Hepatocyte (in vitro differentiated cells): Measurements from ENCODE around the gene OR10C1. TPM values are rescaled to one million over a fixed set of nuclear protein-coding genes. Genes with fewer than 3 reads are reported as not detected.

ENCODE experiments used
- DNase-seq: peaks from one replicate; pipeline ENCODE4 v3.0.0-alpha.2; 2016; ENCODE audit warnings: low spot score
- H2AFZ ChIP-seq: fragments of 200-600 bp; sonication (generic); 2 replicates; pipeline ENCODE4 v1.6.0; 2016; ENCODE audit warnings: antibody characterized with exemption, mild to moderate bottlenecking
- H3K27ac ChIP-seq: fragments of 200-600 bp; sonication (generic); 2 replicates; pipeline ENCODE4 v1.5.1; 2016; ENCODE audit warnings: mild to moderate bottlenecking
- H3K27me3 ChIP-seq: fragments of 200-600 bp; sonication (generic); 2 replicates; pipeline ENCODE4 v1.6.1; 2016
- H3K36me3 ChIP-seq: fragments of 200-600 bp; sonication (generic); replicated peaks from 2 replicates; pipeline ENCODE4 v1.5.1; 2016; ENCODE audit warnings: low read depth; ENCODE audit not compliant: insufficient read depth
- H3K4me1 ChIP-seq: fragments of 200-600 bp; sonication (generic); 2 replicates; pipeline ENCODE4 v1.5.1; 2016; ENCODE audit warnings: mild to moderate bottlenecking, moderate library complexity; ENCODE audit not compliant: insufficient read depth
- H3K4me2 ChIP-seq: fragments of 200-600 bp; sonication (generic); 2 replicates; pipeline ENCODE4 v1.6.0; 2016
- H3K4me3 ChIP-seq: fragments of 200-600 bp; sonication (generic); 2 replicates; pipeline ENCODE4 v1.5.1; 2016; ENCODE audit warnings: mild to moderate bottlenecking
- H3K79me2 ChIP-seq: fragments of 200-600 bp; sonication (generic); 2 replicates; pipeline ENCODE4 v1.6.0; 2017; ENCODE audit warnings: mild to moderate bottlenecking
- H3K9me2 ChIP-seq: fragments of 200-600 bp; sonication (generic); replicated peaks from 2 replicates; pipeline ENCODE4 v1.6.0; 2017; ENCODE audit warnings: mild to moderate bottlenecking; ENCODE audit not compliant: insufficient read depth
- H3K9me3 ChIP-seq: fragments of 200-600 bp; sonication (generic); 2 replicates; pipeline ENCODE4 v1.5.1; 2016; ENCODE audit warnings: low read depth, mild to moderate bottlenecking
- H4K20me1 ChIP-seq: fragments of 200-600 bp; sonication (generic); 2 replicates; pipeline ENCODE4 v1.6.0; 2016; ENCODE audit warnings: mild to moderate bottlenecking; ENCODE audit not compliant: insufficient read depth, poor library complexity, severe bottlenecking
- CTCF ChIP-seq: fragments of 200-600 bp; sonication (generic); IDR thresholded peaks from 2 replicates; pipeline ENCODE4 v1.5.1; 2016; ENCODE audit warnings: antibody characterized with exemption, mild to moderate bottlenecking; ENCODE audit not compliant: poor library complexity
- EZH2 ChIP-seq: fragments of 200-600 bp; sonication (generic); IDR thresholded peaks from 2 replicates; pipeline ENCODE4 v1.6.1; 2016; ENCODE audit warnings: antibody characterized with exemption, mild to moderate bottlenecking, borderline replicate concordance
- EZH2phosphoT487 ChIP-seq: fragments of 200-600 bp; sonication (generic); IDR thresholded peaks from one replicate; pipeline ENCODE4 v1.6.1; 2018; ENCODE audit warnings: antibody characterized with exemption, mild to moderate bottlenecking, low read depth, moderate library complexity; ENCODE audit not compliant: unreplicated experiment, severe bottlenecking
- WGBS: methylation state at CpG from one replicate; pipeline ENCODE4 v1.1.6; 2016; ENCODE audit warnings: low lambda C conversion rate; ENCODE audit errors: missing lambda C conversion rate; 5-methylcytosine and 5-hydroxymethylcytosine counted together
- polyA plus RNA-seq: library from polyadenylated mRNA; unstranded; fragments of >200 nt; fragmentation: Nextera tagmentation; extraction: Ambion mirVana; gene quantifications from 2 replicates; pipeline ENCODE4 v1.2.1, GENCODE V29; 2016
- total RNA-seq: library from RNA; depleted of rRNA; stranded (reverse); fragments of >200 nt; gene quantifications from 2 replicates; pipeline ENCODE4 v1.2.3, GENCODE V29; 2014

The OR10C1 gene
- total and polyA plus RNA-seq, 2 experiments from 2014 or later = not detected

- DNase-seq = no peak
- H3K4me2 ChIP-seq = no peak within 1 kb of the TSS
- WGBS = 92% methylated on average over 2 of the region's 2 CpGs
Observed at GRCh38 chr6:29487660-29488059, 48.6 kb downstream of the OR10C1 start, which contains the start of gene MAS1L. Gene MAS1L (minus strand): TSS chr6:29487956. CDS start chr6:29487902, 54 bp downstream.

DNA sequence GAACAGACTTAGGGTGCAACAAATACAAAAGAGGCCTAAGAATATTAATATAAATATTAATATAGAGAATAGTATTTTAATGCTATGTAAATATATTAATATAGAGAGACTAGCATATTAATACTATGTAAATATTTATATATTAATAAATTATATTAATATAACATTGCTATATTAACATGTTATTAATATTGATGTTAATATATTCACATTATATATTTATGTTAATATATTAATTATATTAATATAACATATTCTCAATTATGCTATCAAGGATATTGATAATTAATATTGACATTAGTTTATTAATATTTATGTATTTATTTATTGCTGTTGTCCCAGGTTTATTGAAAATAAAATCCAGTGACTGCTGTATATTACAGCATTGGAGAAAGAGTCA is 49.8 kb downstream of the OR10C1 start:
- Histone ChIP-seq H3K9me2 (no peaks in the 10 kb centered on the region), H3K9me3 (no peaks in the 10 kb centered on the region), H3K27me3 (no peaks in the 10 kb centered on the region), H3K27ac (no peak overlapping the region), H3K4me1 (no peaks in the 10 kb centered on the region), H3K4me3 (no peak overlapping the region), H4K20me1 (no peaks in the 10 kb centered on the region), H3K36me3 (no peaks in the 10 kb centered on the region), H3K79me2 (no peaks in the 10 kb centered on the region), H2AFZ (no peak overlapping the region), H3K4me2 (no peak overlapping the region)
- no peak for DNase-seq
- no peak for TF ChIP-seq EZH2phosphoT487
- TF ChIP-seq CTCF = no peak
- no peak for TF ChIP-seq EZH2

More at GRCh38 chr6:29487660-29488059, 48.6 kb downstream of the OR10C1 start, which contains the start of gene MAS1L:
- H3K4me1 ChIP-seq = no peaks in the 10 kb centered on the region
- H3K79me2 ChIP-seq = no peaks in the 10 kb centered on the region
- H3K4me3 ChIP-seq = no peak within 1 kb of the TSS
- no peaks in the 10 kb centered on the region for H3K36me3 ChIP-seq
- H3K27ac ChIP-seq = no peak within 1 kb of the TSS
- no peaks in the 10 kb centered on the region for H3K27me3 ChIP-seq
- no peaks in the 10 kb centered on the region for H3K9me2 ChIP-seq
- no peak within 1 kb of the TSS for H2AFZ ChIP-seq
- H4K20me1 ChIP-seq = no peaks in the 10 kb centered on the region
- H3K9me3 ChIP-seq = no peaks in the 10 kb centered on the region
- TF ChIP-seq EZH2phosphoT487 (no peak), CTCF (no peak)

GRCh38 chr6:29489286-29489685 is 50.2 kb downstream of the OR10C1 start:
- WGBS = 96% methylated on average over 8 of the region's 8 CpGs
- no peaks in the 10 kb centered on the region for H3K79me2 ChIP-seq
- H3K27me3 ChIP-seq = no peaks in the 10 kb centered on the region
- H3K4me3 ChIP-seq = no peak overlapping the region
- H3K9me3 ChIP-seq = no peaks in the 10 kb centered on the region
- no peak overlapping the region for H2AFZ ChIP-seq
- no peaks in the 10 kb centered on the region for H3K36me3 ChIP-seq
- DNase-seq = no peak
- no peaks in the 10 kb centered on the region for H4K20me1 ChIP-seq
- H3K9me2 ChIP-seq = no peaks in the 10 kb centered on the region
- no peak overlapping the region for H3K4me2 ChIP-seq
- no peak for TF ChIP-seq CTCF
- no peak for TF ChIP-seq EZH2
- no peak for TF ChIP-seq EZH2phosphoT487
- H3K27ac ChIP-seq = no peak overlapping the region
- no peaks in the 10 kb centered on the region for H3K4me1 ChIP-seq

DNA sequence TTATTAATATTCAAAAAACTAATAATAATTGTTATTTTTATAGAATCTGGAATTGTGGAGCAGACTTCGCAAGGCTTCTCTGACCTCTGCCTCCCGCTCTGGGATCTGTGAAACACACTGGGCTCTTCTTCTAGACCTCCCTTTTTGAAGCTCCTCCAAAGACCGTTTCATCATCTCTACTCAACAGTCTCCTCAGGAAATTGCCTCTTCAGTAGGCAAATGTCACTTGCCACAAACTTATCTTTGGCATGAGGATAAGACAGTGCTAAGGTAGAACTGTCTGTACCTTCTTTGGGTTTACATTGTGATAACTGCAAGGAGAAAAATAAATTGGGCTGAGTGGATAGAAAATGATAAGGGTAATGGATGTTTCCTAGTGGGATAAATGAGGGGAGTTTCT is 50.9 kb downstream of the OR10C1 start:
- no peak overlapping the region for H3K4me3 ChIP-seq
- H3K27me3 ChIP-seq = no peaks in the 10 kb centered on the region
- no peak overlapping the region for H3K4me2 ChIP-seq
- no peaks in the 10 kb centered on the region for H3K79me2 ChIP-seq
- no peaks in the 10 kb centered on the region for H3K9me2 ChIP-seq
- H3K36me3 ChIP-seq = no peaks in the 10 kb centered on the region
- no peak for DNase-seq
- no peak overlapping the region for H3K27ac ChIP-seq
- H3K9me3 ChIP-seq = no peaks in the 10 kb centered on the region
- 94% methylated on average over 3 of the region's 3 CpGs for WGBS
- H4K20me1 ChIP-seq = no peaks in the 10 kb centered on the region
- H2AFZ ChIP-seq = no peak overlapping the region
- no peaks in the 10 kb centered on the region for H3K4me1 ChIP-seq
- TF ChIP-seq EZH2phosphoT487 (no peak), EZH2 (no peak), CTCF (no peak)
